Endothelial cell (in vitro differentiated cells): ENCODE results near the gene CDYL. TPM values are rescaled to one million over a fixed set of nuclear protein-coding genes. Genes with fewer than 3 reads are reported as not detected.

ENCODE experiments used
- DNase-seq: peaks from one replicate; pipeline ENCODE4 v3.0.0; 2021; ENCODE audit warnings: low spot score
- H3K27ac Mint-ChIP-seq: one replicate; pipeline ENCODE4 v1.8.0; 2021; ENCODE audit warnings: mixed read lengths, inconsistent platforms; ENCODE audit not compliant: unreplicated experiment
- H3K27me3 Mint-ChIP-seq: one replicate; pipeline ENCODE4 v1.8.0; 2021; ENCODE audit warnings: mild to moderate bottlenecking, moderate library complexity, mixed read lengths, inconsistent platforms; ENCODE audit not compliant: unreplicated experiment
- H3K36me3 Mint-ChIP-seq: one replicate; pipeline ENCODE4 v1.8.0; 2021; ENCODE audit warnings: mild to moderate bottlenecking, low read depth, mixed read lengths, inconsistent platforms; ENCODE audit not compliant: unreplicated experiment
- H3K4me1 Mint-ChIP-seq: one replicate; pipeline ENCODE4 v1.8.0; 2021; ENCODE audit warnings: mild to moderate bottlenecking, mixed read lengths, inconsistent platforms; ENCODE audit not compliant: unreplicated experiment
- H3K4me3 Mint-ChIP-seq: one replicate; pipeline ENCODE4 v1.8.0; 2021; ENCODE audit warnings: mild to moderate bottlenecking, mixed read lengths, inconsistent platforms; ENCODE audit not compliant: unreplicated experiment
- H3K9me3 Mint-ChIP-seq: one replicate; pipeline ENCODE4 v1.8.0; 2021; ENCODE audit warnings: mixed read lengths, inconsistent platforms; ENCODE audit not compliant: unreplicated experiment
- CTCF ChIP-seq: fragments of 200-600 bp; sonication (generic); IDR thresholded peaks from one replicate; pipeline ENCODE4 v1.5.0; 2021; ENCODE audit warnings: antibody characterized with exemption; ENCODE audit not compliant: unreplicated experiment
- total RNA-seq: library from RNA; stranded (reverse); fragmentation: NEBNext Ultra II Directional; extraction: Animal tissue kit (Norgen Biotek cat#: 25700); gene quantifications from one replicate; pipeline ENCODE4 v1.2.1, GENCODE V29; 2021; ENCODE audit not compliant: unreplicated experiment

The CDYL gene
- total RNA-seq, 1 donor from 2014 or later = 66.7 TPM

- H3K4me3 Mint-ChIP-seq = peak overlapping the region; percentile 92
- H3K4me1 Mint-ChIP-seq = peaks cover 23% of the 10 kb centered on the region
- DNase-seq = peak; percentile 80
- no peak overlapping the region for H3K27ac Mint-ChIP-seq
- H3K36me3 Mint-ChIP-seq = peaks cover 23% of the 10 kb centered on the region
- peak; percentile 11 for TF ChIP-seq CTCF
- peaks cover 15% of the 10 kb centered on the region for H3K27me3 Mint-ChIP-seq
- peaks cover 4% of the 10 kb centered on the region for H3K9me3 Mint-ChIP-seq
Measured at GRCh38 chr6:4775494-4776130, 592 bp upstream of the CDYL start.

- peak; percentile 61 for DNase-seq
- no peak for TF ChIP-seq CTCF
- Mint-ChIP-seq H3K27me3 (peaks cover 15% of the 10 kb centered on the region), H3K4me3 (peak overlapping the region; percentile 96), H3K36me3 (peaks cover 23% of the 10 kb centered on the region), H3K27ac (peak overlapping the region; percentile 74), H3K4me1 (peaks cover 23% of the 10 kb centered on the region), H3K9me3 (peaks cover 4% of the 10 kb centered on the region)
Measured at GRCh38 chr6:4776493-4777393, 539 bp downstream of the CDYL start.

- Mint-ChIP-seq H3K9me3 (peaks cover 4% of the 10 kb centered on the region), H3K27me3 (peaks cover 15% of the 10 kb centered on the region), H3K27ac (peak overlapping the region; percentile 77), H3K36me3 (peaks cover 23% of the 10 kb centered on the region), H3K4me3 (peak overlapping the region; percentile 96), H3K4me1 (peaks cover 23% of the 10 kb centered on the region)
- no peak for TF ChIP-seq CTCF
- no peak for DNase-seq
Measured at GRCh38 chr6:4777394-4777935, 1.3 kb downstream of the CDYL start.

- Mint-ChIP-seq H3K4me1 (peaks cover 21% of the 10 kb centered on the region), H3K36me3 (peaks cover 23% of the 10 kb centered on the region), H3K4me3 (peak overlapping the region; percentile 96), H3K27ac (no peak overlapping the region), H3K9me3 (peaks cover 4% of the 10 kb centered on the region), H3K27me3 (peaks cover 15% of the 10 kb centered on the region)
- no peak for DNase-seq
- TF ChIP-seq CTCF = no peak
Measured at GRCh38 chr6:4778086-4778485, 1.9 kb downstream of the CDYL start.
